Naive thymus-derived CD4-positive, alpha-beta T cell (primary cell): Measurements from ENCODE around the gene LCLAT1. TPM values are rescaled to one million over a fixed set of nuclear protein-coding genes. Genes with fewer than 3 reads are reported as not detected.

Experiments
- ATAC-seq: fragments of 150-1000 bp; cut with Tn5 transposase; 2 replicates; pipeline ENCODE4 v1.10.0; 2021; ENCODE audit warnings: mild to moderate bottlenecking, moderate library complexity
- CTCF ChIA-PET: fragments of 350-600 bp; sonication (Branson Sonifier 250); formaldehyde crosslinking; loops from one replicate; lab custom pipeline; 2021; ENCODE audit warnings: antibody characterized with exemption; lab: Charles Lee
- POLR2A ChIA-PET: fragments of 350-600 bp; sonication (Branson Sonifier 250); formaldehyde crosslinking; loops from one replicate; lab custom pipeline; 2021; ENCODE audit warnings: antibody characterized with exemption, inconsistent platforms; lab: Charles Lee
- DNase-seq, 9 donors: peaks; one replicate each; pipeline versions ENCODE4 v3.0.0 to v3.0.0-alpha.2; 2020 to 2022; ENCODE audit warnings: mixed read lengths in 1 of 9
- H3K27ac ChIP-seq: one replicate; pipeline ENCODE4 v1.7.0; 2013; ENCODE audit warnings: mild to moderate bottlenecking, low read depth, low read length, moderate library complexity
- H3K27me3 ChIP-seq, 2 donors: one replicate each; pipeline ENCODE4 v1.7.0; 2013; ENCODE audit warnings: low read length in 2 of 2, mild to moderate bottlenecking in 2 of 2, moderate library complexity in 2 of 2; ENCODE audit not compliant: control insufficient read depth in 2 of 2, insufficient read depth in 2 of 2
- H3K36me3 ChIP-seq, 3 experiments: 1 replicate in 2 of 3; 2 replicates in 1 of 3; pipeline ENCODE4 v1.7.0; 2013; ENCODE audit warnings: low read length in 3 of 3, mild to moderate bottlenecking in 3 of 3, moderate library complexity in 1 of 3; ENCODE audit not compliant: insufficient read depth in 3 of 3, control insufficient read depth in 2 of 3
- H3K4me1 ChIP-seq, 2 donors: one replicate each; pipeline ENCODE4 v1.7.0; 2013; ENCODE audit warnings: low read length in 2 of 2, mild to moderate bottlenecking in 2 of 2, moderate library complexity in 1 of 2; ENCODE audit not compliant: control insufficient read depth in 2 of 2, insufficient read depth in 2 of 2
- H3K4me3 ChIP-seq: 2 replicates; pipeline ENCODE4 v1.7.0; 2013; ENCODE audit warnings: mild to moderate bottlenecking, low read length
- H3K9me3 ChIP-seq, 3 experiments: 1 replicate in 2 of 3; 2 replicates in 1 of 3; pipeline ENCODE4 v1.7.0; 2013; ENCODE audit warnings: low read length in 3 of 3; ENCODE audit not compliant: control insufficient read depth in 2 of 3
- H3K27ac Mint-ChIP-seq, 9 donors: one replicate each; pipeline ENCODE4 v1.8.0; 2020 to 2022; ENCODE audit warnings: mixed read lengths in 9 of 9, mild to moderate bottlenecking in 8 of 9, moderate library complexity in 5 of 9, inconsistent platforms in 2 of 9
- H3K27me3 Mint-ChIP-seq, 5 donors: one replicate each; pipeline ENCODE4 v1.8.0; 2021 to 2022; ENCODE audit warnings: mixed read lengths in 5 of 5, mild to moderate bottlenecking in 1 of 5
- H3K36me3 Mint-ChIP-seq, 5 donors: one replicate each; pipeline ENCODE4 v1.8.0; 2020 to 2022; ENCODE audit warnings: mixed read lengths in 5 of 5, mild to moderate bottlenecking in 3 of 5, inconsistent platforms in 1 of 5
- H3K4me1 Mint-ChIP-seq, 7 donors: one replicate each; pipeline ENCODE4 v1.8.0; 2020 to 2022; ENCODE audit warnings: mixed read lengths in 7 of 7, mild to moderate bottlenecking in 3 of 7, inconsistent platforms in 1 of 7
- H3K4me3 Mint-ChIP-seq, 10 donors: one replicate each; pipeline ENCODE4 v1.8.0; 2020 to 2022; ENCODE audit warnings: mild to moderate bottlenecking in 10 of 10, mixed read lengths in 10 of 10, moderate library complexity in 6 of 10, inconsistent platforms in 2 of 10
- H3K9me3 Mint-ChIP-seq, 11 donors: one replicate each; pipeline ENCODE4 v1.8.0; 2020 to 2022; ENCODE audit warnings: mixed read lengths in 11 of 11, mild to moderate bottlenecking in 4 of 11, inconsistent platforms in 1 of 11, moderate library complexity in 1 of 11
- intact Hi-C, 2 donors: fragments of 100-400 bp; cut with micrococcal nuclease; formaldehyde crosslinking; loops; one replicate each; pipeline ENCODE4 v1.15.1; 2023
- polyA plus RNA-seq, 2 donors: library from polyadenylated mRNA; unstranded; fragments of 300-500 nt; fragmentation: Illumina TruSeq; gene quantifications; one replicate each; pipeline ENCODE4 v1.2.3, GENCODE V29; 2021
- total RNA-seq, 6 experiments: library from RNA in 5 of 6; stranded (reverse) in 5 of 6; gene quantifications; 1 replicate in 5 of 6; 2 replicates in 1 of 6; pipeline ENCODE4 v1.2.3 and lab custom pipeline; 2021 to 2026

The LCLAT1 gene
- total and polyA plus RNA-seq, 7 experiments from 2014 or later: 16.2 to 37.6 (median 22.2) TPM

GRCh38 chr2:30404319-30405259 lies 42.5 kb upstream of the LCLAT1 start:
- peaks cover 0 to 4% (median 0%) of the 10 kb centered on the region in 5 donors for H3K36me3 Mint-ChIP-seq
- H3K9me3 Mint-ChIP-seq: no peaks in the 10 kb centered on the region
- H3K4me1 Mint-ChIP-seq: peaks cover 17 to 76% (median 48%) of the 10 kb centered on the region in 7 donors
- POLR2A ChIA-PET: interaction anchor here (0.6 kb wide), 1 partner anchor 44 kb away, joined by 3 read pairs; no protein-coding TSS in a partner anchor
- Histone ChIP-seq H3K27me3 (no peaks in the 10 kb centered on the region), H3K4me3 (no peak overlapping the region), H3K9me3 (no peaks in the 10 kb centered on the region), H3K4me1 (peaks cover 0 to 29% of the 10 kb centered on the region in 2 donors), H3K27ac (no peak overlapping the region), H3K36me3 (no peaks in the 10 kb centered on the region)
- intact Hi-C loops: no loop called here
- H3K27me3 Mint-ChIP-seq: no peaks in the 10 kb centered on the region
- DNase-seq (peak in 4 of 9 donors; percentile 11 to 20 (median 16)), ATAC-seq (no peak)
- CTCF ChIA-PET: no interaction called here
- H3K27ac Mint-ChIP-seq: peak overlapping the region in 6 of 9 donors; percentile 1 to 72 (median 20)
- H3K4me3 Mint-ChIP-seq: peak overlapping the region in 3 of 10 donors; percentile 39 to 44 (median 41)

DNA sequence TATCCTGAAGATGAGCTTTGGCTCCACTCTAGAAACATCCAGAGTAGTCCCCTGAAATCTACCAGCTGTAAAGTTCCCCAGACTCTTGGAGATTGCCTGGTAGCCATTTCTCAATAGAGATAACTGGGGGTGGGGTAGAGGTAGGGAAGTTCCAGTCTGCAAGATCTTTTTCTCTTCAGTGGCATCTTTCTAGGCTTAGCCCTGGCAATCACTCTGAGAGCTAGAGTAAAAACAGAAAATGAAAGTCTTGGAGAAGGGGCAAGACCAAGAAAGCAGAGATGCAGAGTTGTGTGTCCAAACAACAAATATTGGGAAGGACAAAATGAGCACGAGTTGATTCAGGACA lies 41.8 kb upstream of the LCLAT1 start:
- CTCF ChIA-PET: no interaction called here
- H3K9me3 Mint-ChIP-seq: no peaks in the 10 kb centered on the region
- H3K27me3 Mint-ChIP-seq: no peaks in the 10 kb centered on the region
- intact Hi-C loops: no loop called here
- POLR2A ChIA-PET: interaction anchor here (0.6 kb wide), 1 partner anchor 43 kb away, joined by 3 read pairs; no protein-coding TSS in a partner anchor
- H3K4me1 Mint-ChIP-seq: peaks cover 19 to 83% (median 55%) of the 10 kb centered on the region in 7 donors
- peaks cover 0 to 4% (median 0%) of the 10 kb centered on the region in 5 donors for H3K36me3 Mint-ChIP-seq
- H3K36me3 ChIP-seq: no peaks in the 10 kb centered on the region
- no peaks in the 10 kb centered on the region for H3K27me3 ChIP-seq
- H3K27ac Mint-ChIP-seq: peak overlapping the region in 7 of 9 donors; percentile 1 to 80 (median 48)
- DNase-seq (no peak), ATAC-seq (no peak)
- H3K4me1 ChIP-seq: peaks cover 0 to 30% of the 10 kb centered on the region in 2 donors
- no peak overlapping the region for H3K27ac ChIP-seq
- H3K9me3 ChIP-seq: no peaks in the 10 kb centered on the region
- no peak overlapping the region for H3K4me3 ChIP-seq
- H3K4me3 Mint-ChIP-seq: peak overlapping the region in 3 of 10 donors; percentile 39 to 44 (median 41)

DNA sequence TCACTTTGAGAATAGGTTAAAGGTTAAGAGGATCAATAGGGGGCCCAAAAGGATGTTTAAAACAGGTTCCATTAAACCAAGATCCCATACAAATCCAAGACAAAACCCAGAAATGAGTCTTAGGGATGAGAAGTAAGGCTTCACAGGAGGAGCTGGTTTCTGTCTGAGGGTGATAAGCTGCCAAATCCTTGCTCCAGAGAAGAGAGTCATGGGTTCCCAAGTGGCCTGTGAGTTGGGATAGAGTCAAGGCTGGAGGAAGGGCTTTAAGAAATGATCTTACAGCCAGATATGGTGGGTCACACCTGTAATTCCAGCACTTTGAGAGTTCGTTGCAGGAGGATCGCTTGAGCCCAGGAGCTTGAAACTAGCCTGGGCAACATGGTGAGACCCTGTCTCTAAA lies 40.2 kb upstream of the LCLAT1 start:
- Histone ChIP-seq H3K4me3 (no peak overlapping the region), H3K4me1 (peaks cover 0 to 36% of the 10 kb centered on the region in 2 donors), H3K9me3 (no peaks in the 10 kb centered on the region), H3K27me3 (no peaks in the 10 kb centered on the region), H3K27ac (no peak overlapping the region), H3K36me3 (no peaks in the 10 kb centered on the region)
- Mint-ChIP-seq H3K27me3 (no peaks in the 10 kb centered on the region), H3K4me3 (no peak overlapping the region), H3K27ac (peak overlapping the region in 1 of 9 donors; percentile 53), H3K36me3 (peaks cover 0 to 4% (median 0%) of the 10 kb centered on the region in 5 donors), H3K4me1 (peaks cover 21 to 89% (median 63%) of the 10 kb centered on the region in 7 donors), H3K9me3 (no peaks in the 10 kb centered on the region)
- intact Hi-C loops: no loop called here
- ChIA-PET CTCF (no interaction called here), POLR2A (interaction anchor here (1.3 kb wide), 1 partner anchor 13 kb away, joined by 8 read pairs; no protein-coding TSS in a partner anchor)
- ATAC-seq (no peak), DNase-seq (no peak)

- H3K36me3 Mint-ChIP-seq: peaks cover 0 to 4% (median 0%) of the 10 kb centered on the region in 5 donors
- intact Hi-C loops: no loop called here
- ChIA-PET CTCF (interaction anchor here (0.7 kb wide), 1 partner anchor 27 kb away, joined by 3 read pairs; no protein-coding TSS in a partner anchor), POLR2A (no interaction called here)
- no peak for ATAC-seq
- Histone ChIP-seq H3K36me3 (no peaks in the 10 kb centered on the region), H3K27ac (no peak overlapping the region), H3K4me3 (no peak overlapping the region), H3K9me3 (no peaks in the 10 kb centered on the region), H3K27me3 (no peaks in the 10 kb centered on the region), H3K4me1 (peaks cover 0 to 36% of the 10 kb centered on the region in 2 donors)
- H3K27me3 Mint-ChIP-seq: no peaks in the 10 kb centered on the region
- H3K4me3 Mint-ChIP-seq: peak overlapping the region in 4 of 10 donors; percentile 4 to 23 (median 16)
- no peaks in the 10 kb centered on the region for H3K9me3 Mint-ChIP-seq
- H3K4me1 Mint-ChIP-seq: peaks cover 21 to 71% (median 55%) of the 10 kb centered on the region in 7 donors
- no peak for DNase-seq
- peak overlapping the region in 4 of 9 donors; percentile 23 to 64 (median 45) for H3K27ac Mint-ChIP-seq
Observed at GRCh38 chr2:30408961-30409387, 38.1 kb upstream of the LCLAT1 start.

- Histone ChIP-seq H3K9me3 (no peaks in the 10 kb centered on the region), H3K4me1 (peaks cover 0 to 24% of the 10 kb centered on the region in 2 donors), H3K4me3 (no peak overlapping the region), H3K36me3 (no peaks in the 10 kb centered on the region), H3K27me3 (no peaks in the 10 kb centered on the region), H3K27ac (no peak overlapping the region)
- Mint-ChIP-seq H3K4me1 (peaks cover 22 to 59% (median 42%) of the 10 kb centered on the region in 7 donors), H3K27ac (peak overlapping the region in 7 of 9 donors; percentile 9 to 74 (median 31)), H3K36me3 (peaks cover 0 to 3% (median 0%) of the 10 kb centered on the region in 5 donors), H3K4me3 (peak overlapping the region in 2 of 10 donors; percentile 8 to 51), H3K27me3 (no peaks in the 10 kb centered on the region), H3K9me3 (no peaks in the 10 kb centered on the region)
- DNase-seq (peak in 1 of 9 donors; percentile 29), ATAC-seq (no peak)
- intact Hi-C loops: loop anchor here (1.0 to 5.0 kb wide), 2 partner anchors 11 to 37 kb away; partner anchors contain the start of gene LCLAT1 (in 2 of the 2)
- CTCF ChIA-PET: interaction anchor here (0.6 to 0.7 kb wide), 3 partner anchors 27 to 83 kb away, joined by 3 read pairs; partner anchors contain the start of gene LCLAT1
- POLR2A ChIA-PET: interaction anchor here (0.7 kb wide), 1 partner anchor 176 kb away, joined by 3 read pairs; no protein-coding TSS in a partner anchor
Observed at GRCh38 chr2:30410217-30410616, 36.8 kb upstream of the LCLAT1 start.

- no peak for DNase-seq
- no peak overlapping the region for H3K27ac ChIP-seq
- no peaks in the 10 kb centered on the region for H3K27me3 ChIP-seq
- ChIA-PET POLR2A (interaction anchor here (0.6 to 1.2 kb wide), 3 partner anchors 7 to 145 kb away, joined by 3 to 4 read pairs (median 3); no protein-coding TSS in a partner anchor), CTCF (interaction anchor here (1.0 kb wide), 1 partner anchor 42 kb away, joined by 3 read pairs; no protein-coding TSS in a partner anchor)
- H3K36me3 Mint-ChIP-seq: peaks cover 0 to 2% (median 0%) of the 10 kb centered on the region in 5 donors
- no peak for ATAC-seq
- peaks cover 0 to 19% of the 10 kb centered on the region in 2 donors for H3K4me1 ChIP-seq
- H3K9me3 Mint-ChIP-seq: no peaks in the 10 kb centered on the region
- no peak overlapping the region for H3K4me3 Mint-ChIP-seq
- H3K9me3 ChIP-seq: no peaks in the 10 kb centered on the region
- H3K27ac Mint-ChIP-seq: peak overlapping the region in 2 of 9 donors; percentile 28 to 53
- no peak overlapping the region for H3K4me3 ChIP-seq
- intact Hi-C loops: loop anchor here (5.0 kb wide), 1 partner anchor 35 kb away; the partner anchor contains the start of gene LCLAT1 (in 2 of the 2)
- H3K36me3 ChIP-seq: no peaks in the 10 kb centered on the region
- peaks cover 17 to 45% (median 39%) of the 10 kb centered on the region in 7 donors for H3K4me1 Mint-ChIP-seq
- H3K27me3 Mint-ChIP-seq: no peaks in the 10 kb centered on the region
Observed at GRCh38 chr2:30412047-30412683, 34.9 kb upstream of the LCLAT1 start.
